GM18861 (cell line): ENCODE measurements around the gene RASAL3.
"Not testable (repeated sequence)": the region's sequence is repeated elsewhere in the genome, so short reads cannot be mapped to it uniquely, and the experiment has no call there.

Experiments used
- ATAC-seq: cut with Tn5 transposase; IDR thresholded peaks from one replicate; pipeline ENCODE4 v1.9.1; 2021; ENCODE audit not compliant: unreplicated experiment

Gene RASAL3

GRCh38 chr19:15464394-15465385, at the start of gene RASAL3:
RASAL3 (minus strand) TSS chr19:15464544; CDS start chr19:15464358, 186 bp downstream.
- no peak for ATAC-seq

- ATAC-seq, result no peak
Measured at GRCh38 chr19:15511671-15512424, 47.5 kb upstream of the RASAL3 start.

GRCh38 chr19:15508035-15508710, 43.8 kb upstream of the RASAL3 start, which contains the start of gene CYP4F22:
CYP4F22 (plus strand) TSS chr19:15508525; CDS start chr19:15525337, 16,812 bp downstream.
- no peak for ATAC-seq

GRCh38 chr19:15507068-15508034, 43.0 kb upstream of the RASAL3 start:
- no peak for ATAC-seq

- no peak for ATAC-seq
Measured at GRCh38 chr19:15506074-15506571, 41.8 kb upstream of the RASAL3 start.

GRCh38 chr19:15502264-15502663, 37.9 kb upstream of the RASAL3 start:
- no peak for ATAC-seq

- no peak for ATAC-seq
Measured at GRCh38 chr19:15501596-15501995, 37.3 kb upstream of the RASAL3 start.

- no peak for ATAC-seq
Measured at GRCh38 chr19:15498910-15499309, 34.6 kb upstream of the RASAL3 start.

- ATAC-seq, result no peak
Measured at GRCh38 chr19:15498156-15498858, 34.0 kb upstream of the RASAL3 start.

GRCh38 chr19:15495151-15495550, 30.8 kb upstream of the RASAL3 start:
- ATAC-seq, result no peak

- ATAC-seq, result no peak
Measured at GRCh38 chr19:15488489-15489226, 24.3 kb upstream of the RASAL3 start.

GRCh38 chr19:15487038-15487437, 22.7 kb upstream of the RASAL3 start:
- ATAC-seq, result no peak

GRCh38 chr19:15485768-15486167, 21.4 kb upstream of the RASAL3 start:
- ATAC-seq, result not testable (repeated sequence)

GRCh38 chr19:15480996-15481395, 16.7 kb upstream of the RASAL3 start:
- ATAC-seq, result not testable (repeated sequence)

- no peak for ATAC-seq
Measured at GRCh38 chr19:15479391-15480345, 15.3 kb upstream of the RASAL3 start, which contains the start of gene PGLYRP2. PGLYRP2 (minus strand) TSS chr19:15479501; CDS start chr19:15479371, 130 bp downstream.

- no peak for ATAC-seq
Measured at GRCh38 chr19:15476325-15476724, 12.0 kb upstream of the RASAL3 start.

- no peak for ATAC-seq
Measured at GRCh38 chr19:15475611-15476010, 11.3 kb upstream of the RASAL3 start.
